H7 (cell line): ENCODE results near the gene NFATC2. TPM values are rescaled to one million over a fixed set of nuclear protein-coding genes. Genes with fewer than 3 reads are reported as not detected.

Experiments used
- DNase-seq: peaks from one replicate; pipeline ENCODE4 v3.0.0; 2012
- H3K27me3 ChIP-seq: 2 replicates; pipeline ENCODE4 v1.6.0; 2011; ENCODE audit warnings: mild to moderate bottlenecking, low read length; ENCODE audit not compliant: control insufficient read depth, insufficient read depth
- H3K36me3 ChIP-seq: replicated peaks from 2 replicates; pipeline ENCODE4 v1.5.1; 2011; ENCODE audit warnings: low read length; ENCODE audit not compliant: control insufficient read depth, insufficient read depth
- H3K4me3 ChIP-seq: 2 replicates; pipeline ENCODE4 v1.5.1; 2011; ENCODE audit warnings: low read depth, mild to moderate bottlenecking, control low read depth, low read length, moderate library complexity; ENCODE audit not compliant: insufficient read depth
- total RNA-seq: library from RNA; depleted of rRNA; stranded (reverse); fragments of >200 nt; shearing (Covaris generic); gene quantifications from 2 replicates; pipeline ENCODE4 v1.2.3, GENCODE V29; 2014; rRNA removed

NFATC2 gene
- 0.28 and 0.48 TPM in 2 replicates for total RNA-seq

DNA sequence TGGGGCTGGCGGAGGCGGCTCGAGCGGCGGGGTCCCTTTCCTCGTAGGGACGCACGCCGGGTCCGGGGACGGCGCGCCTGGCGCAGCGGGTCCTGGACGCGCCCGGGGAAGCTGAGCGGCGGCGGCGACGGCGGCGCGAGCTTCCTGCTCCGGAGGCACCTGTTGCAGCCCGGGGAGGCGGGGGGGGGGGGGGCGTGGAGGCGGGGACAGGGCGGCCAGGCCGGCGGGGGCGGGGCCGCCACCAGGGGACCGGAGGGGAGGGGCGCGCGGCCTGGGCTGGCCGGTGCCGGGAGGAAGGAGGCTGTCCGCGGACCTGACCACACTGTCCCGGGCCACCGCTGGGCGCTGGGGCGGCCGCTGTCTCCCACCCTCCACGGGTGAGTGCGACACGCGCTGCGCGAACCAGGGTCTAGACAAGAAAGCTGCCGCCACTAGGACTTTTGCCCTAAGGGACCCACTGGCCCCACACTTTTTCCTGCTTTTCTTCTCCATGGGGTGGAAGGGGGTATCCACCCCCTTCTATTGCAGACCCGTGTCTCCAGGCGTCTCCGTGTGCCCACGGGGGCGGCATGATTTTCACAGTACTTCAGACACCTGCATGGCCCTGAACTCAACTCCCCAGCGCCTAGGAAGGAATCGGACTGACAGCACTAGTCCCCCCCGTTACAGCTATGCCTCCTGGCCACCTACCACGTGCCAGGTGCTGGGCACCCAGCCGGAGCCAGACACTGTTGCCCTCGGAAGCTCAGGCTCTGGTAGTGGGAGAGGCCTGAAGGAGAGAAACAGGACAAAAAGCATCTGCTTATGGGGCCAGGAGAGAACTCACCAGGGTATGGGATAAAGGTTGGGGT, at the start of gene NFATC2:
Gene NFATC2 (minus strand): TSS at position 149 of the 851 bp plus-strand sequence. CDS start 220 bp downstream, outside the sequence.
- H3K4me3 ChIP-seq: peak within 1 kb of the TSS; percentile 37
- peak; percentile 98 for DNase-seq
- H3K27me3 ChIP-seq: peaks cover 27% of the 10 kb centered on the region
- no peaks in the 10 kb centered on the region for H3K36me3 ChIP-seq

DNA sequence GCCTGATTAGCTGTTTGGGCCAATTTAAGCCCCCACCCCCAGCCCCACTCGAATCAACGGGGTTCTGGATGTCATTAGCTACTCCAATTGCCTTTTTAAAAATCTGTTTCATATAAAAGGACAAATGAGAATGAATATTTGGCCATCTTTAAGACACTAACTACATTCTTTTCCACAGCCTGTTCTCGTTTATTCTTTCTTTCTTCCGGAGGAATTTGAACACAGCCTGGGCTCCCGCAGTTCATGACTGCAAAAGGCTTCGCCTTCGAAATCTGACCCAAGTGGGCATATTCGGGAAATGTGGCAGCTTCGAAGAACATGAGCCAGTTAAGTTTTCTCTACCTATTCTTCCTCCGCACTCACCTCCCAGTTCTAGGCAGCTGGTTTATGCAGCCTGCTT, 49.4 kb upstream of the NFATC2 start:
- no peak for DNase-seq
- no peaks in the 10 kb centered on the region for H3K27me3 ChIP-seq
- H3K36me3 ChIP-seq: no peaks in the 10 kb centered on the region
- no peak overlapping the region for H3K4me3 ChIP-seq

DNA sequence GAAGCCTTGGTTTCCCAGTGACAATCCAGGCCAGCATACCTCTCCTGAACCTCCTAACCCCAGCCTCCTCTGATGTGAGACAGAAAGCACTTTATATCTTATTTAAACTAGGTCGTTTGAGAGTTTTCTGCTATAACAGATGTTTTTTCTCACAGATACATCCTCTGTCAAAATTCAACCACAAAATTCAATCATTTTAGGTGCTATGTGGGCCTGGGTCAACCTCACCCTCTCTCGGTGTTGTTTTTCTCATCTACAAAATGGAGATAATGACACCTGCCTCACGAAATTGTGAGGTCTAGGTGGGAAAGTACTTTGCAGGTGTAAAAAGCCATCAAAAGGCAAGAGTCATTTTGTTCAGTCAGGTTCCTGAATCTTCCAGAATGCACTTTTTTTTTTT, 46.2 kb upstream of the NFATC2 start:
- no peak overlapping the region for H3K4me3 ChIP-seq
- H3K27me3 ChIP-seq: no peaks in the 10 kb centered on the region
- H3K36me3 ChIP-seq: no peaks in the 10 kb centered on the region
- no peak for DNase-seq

GRCh38 chr20:51587145-51587544, 44.6 kb upstream of the NFATC2 start:
- DNase-seq: no peak
- no peak overlapping the region for H3K4me3 ChIP-seq
- H3K27me3 ChIP-seq: no peaks in the 10 kb centered on the region
- H3K36me3 ChIP-seq: no peaks in the 10 kb centered on the region

DNA sequence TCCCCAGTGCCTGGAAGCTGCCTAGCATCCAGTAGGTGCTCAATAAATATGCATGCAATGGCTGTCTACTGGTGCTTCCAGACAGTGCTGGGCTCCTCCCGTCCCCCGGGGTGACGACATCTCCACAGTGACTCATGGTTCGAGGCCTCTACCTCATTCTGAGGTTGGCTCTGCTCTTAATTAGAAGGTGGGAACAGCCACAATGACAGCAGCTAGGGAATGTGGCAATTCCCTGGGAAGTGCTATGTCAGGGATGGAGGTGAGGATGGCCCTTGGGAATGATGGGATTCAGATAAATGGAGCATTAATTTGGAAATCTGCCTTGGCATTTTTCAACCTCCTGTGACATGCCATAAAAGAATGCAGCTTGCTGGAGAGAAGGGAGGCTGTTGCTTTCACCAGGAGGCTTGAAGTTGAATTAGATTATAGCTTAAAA, 43.5 kb upstream of the NFATC2 start:
- DNase-seq: no peak
- H3K27me3 ChIP-seq: no peaks in the 10 kb centered on the region
- no peaks in the 10 kb centered on the region for H3K36me3 ChIP-seq
- no peak overlapping the region for H3K4me3 ChIP-seq

- H3K27me3 ChIP-seq: no peaks in the 10 kb centered on the region
- no peak for DNase-seq
- no peaks in the 10 kb centered on the region for H3K36me3 ChIP-seq
- H3K4me3 ChIP-seq: no peak overlapping the region
These were observed 42.6 kb upstream of the NFATC2 start for GRCh38 chr20:51585148-51585547.

DNA sequence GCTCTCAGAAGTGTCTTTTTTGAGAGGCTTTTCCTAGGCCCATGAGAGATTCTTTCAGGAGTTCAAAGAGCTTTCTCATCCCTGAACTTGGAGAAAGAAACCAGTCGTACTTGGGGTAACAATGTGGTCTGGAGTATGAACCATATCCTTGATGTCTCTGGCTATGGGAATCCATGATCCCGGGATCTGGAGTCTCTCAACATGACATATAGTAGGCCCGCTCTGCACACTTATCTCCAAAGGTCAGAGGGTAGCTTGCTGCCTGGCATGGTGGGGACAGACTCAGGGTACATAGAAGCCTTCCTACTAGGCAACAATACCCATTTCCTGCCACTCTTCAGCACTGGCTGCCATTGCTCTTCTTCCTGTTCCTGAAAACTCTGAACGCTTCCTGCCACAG, 42.2 kb upstream of the NFATC2 start:
- no peaks in the 10 kb centered on the region for H3K27me3 ChIP-seq
- no peak overlapping the region for H3K4me3 ChIP-seq
- DNase-seq: no peak
- H3K36me3 ChIP-seq: no peaks in the 10 kb centered on the region

GRCh38 chr20:51584116-51584515, 41.6 kb upstream of the NFATC2 start:
- Histone ChIP-seq H3K27me3 (no peaks in the 10 kb centered on the region), H3K4me3 (no peak overlapping the region), H3K36me3 (no peaks in the 10 kb centered on the region)
- no peak for DNase-seq

GRCh38 chr20:51583499-51583898, 41.0 kb upstream of the NFATC2 start:
- Histone ChIP-seq H3K27me3 (no peaks in the 10 kb centered on the region), H3K36me3 (no peaks in the 10 kb centered on the region), H3K4me3 (no peak overlapping the region)
- no peak for DNase-seq

- no peaks in the 10 kb centered on the region for H3K27me3 ChIP-seq
- no peaks in the 10 kb centered on the region for H3K36me3 ChIP-seq
- DNase-seq: no peak
- H3K4me3 ChIP-seq: no peak overlapping the region
These were observed 40.6 kb upstream of the NFATC2 start for GRCh38 chr20:51583073-51583472.

- no peak overlapping the region for H3K4me3 ChIP-seq
- no peaks in the 10 kb centered on the region for H3K27me3 ChIP-seq
- DNase-seq: no peak
- H3K36me3 ChIP-seq: no peaks in the 10 kb centered on the region
These were observed 39.1 kb upstream of the NFATC2 start for GRCh38 chr20:51581571-51581970.

- DNase-seq: no peak
- H3K27me3 ChIP-seq: no peaks in the 10 kb centered on the region
- no peak overlapping the region for H3K4me3 ChIP-seq
- H3K36me3 ChIP-seq: no peaks in the 10 kb centered on the region
These were observed 36.6 kb upstream of the NFATC2 start for GRCh38 chr20:51579137-51579536.

- DNase-seq: no peak
- no peaks in the 10 kb centered on the region for H3K27me3 ChIP-seq
- H3K4me3 ChIP-seq: no peak overlapping the region
These were observed 35.6 kb upstream of the NFATC2 start for GRCh38 chr20:51578145-51578459.

GRCh38 chr20:51577432-51578144, 35.1 kb upstream of the NFATC2 start:
- Histone ChIP-seq H3K4me3 (no peak overlapping the region), H3K27me3 (no peaks in the 10 kb centered on the region), H3K36me3 (no peaks in the 10 kb centered on the region)
- no peak for DNase-seq

More at GRCh38 chr20:51578145-51578459, 35.6 kb upstream of the NFATC2 start:
- H3K36me3 ChIP-seq: no peaks in the 10 kb centered on the region

DNA sequence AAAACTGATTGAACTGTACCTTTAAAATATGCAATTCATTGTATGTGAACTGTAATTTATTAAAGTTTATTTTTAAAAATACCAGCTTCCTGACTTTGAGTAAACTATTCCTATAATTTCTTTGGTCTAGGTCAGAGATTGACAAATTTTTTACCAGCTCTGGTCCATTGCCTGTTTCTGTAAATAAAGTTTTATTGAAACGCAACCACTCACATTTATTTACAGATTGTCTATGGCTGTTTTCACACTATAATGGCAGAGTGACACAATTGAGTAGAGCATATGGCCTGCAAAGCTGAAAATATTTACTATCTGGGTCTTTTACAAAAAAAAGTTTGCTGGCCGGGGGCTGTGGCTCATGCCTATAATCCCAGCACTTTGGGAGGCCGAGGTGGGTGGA, 33.0 kb upstream of the NFATC2 start:
- H3K4me3 ChIP-seq: no peak overlapping the region
- no peak for DNase-seq
- H3K27me3 ChIP-seq: no peaks in the 10 kb centered on the region

More for the DNA sequence above, 33.0 kb upstream of the NFATC2 start:
- H3K36me3 ChIP-seq: no peaks in the 10 kb centered on the region
